Kidney epithelial cell (primary cell): ENCODE measurements around the gene SPEF2. TPM values are rescaled to one million over a fixed set of nuclear protein-coding genes. Genes with fewer than 3 reads are reported as not detected.

Experiments
- DNase-seq: peaks from one replicate; pipeline ENCODE4 v3.0.0-alpha.2; 2010; ENCODE audit warnings: low read depth
- H3K27me3 ChIP-seq: 2 replicates; pipeline ENCODE4 v1.6.0; 2011; ENCODE audit warnings: low read length; ENCODE audit not compliant: control insufficient read depth, insufficient read depth
- H3K36me3 ChIP-seq: 2 replicates; pipeline ENCODE4 v1.5.1; 2011; ENCODE audit warnings: low read length; ENCODE audit not compliant: control insufficient read depth, insufficient read depth
- H3K4me3 ChIP-seq: 2 replicates; pipeline ENCODE4 v1.5.1; 2011; ENCODE audit warnings: low read depth, mild to moderate bottlenecking, control low read depth, low read length
- CTCF ChIP-seq: IDR thresholded peaks from 2 replicates; pipeline ENCODE4 v1.5.1; 2011; ENCODE audit warnings: mild to moderate bottlenecking, moderate library complexity, low read length, control low read depth, inconsistent platforms; ENCODE audit not compliant: insufficient read depth, poor library complexity, severe bottlenecking
- total RNA-seq: library from RNA; depleted of rRNA; stranded (reverse); fragments of >200 nt; gene quantifications from 2 replicates; pipeline ENCODE4 v1.2.3, GENCODE V29; 2015

SPEF2 gene
- 3.2 and 3.6 TPM in 2 replicates for total RNA-seq

GRCh38 chr5:35617435-35618303 is at the start of gene SPEF2:
SPEF2 (plus strand) TSS chr5:35617863; CDS start chr5:35617998, 135 bp downstream.
- Histone ChIP-seq H3K27me3 (no peaks in the 10 kb centered on the region), H3K4me3 (peak within 1 kb of the TSS; percentile 83), H3K36me3 (no peaks in the 10 kb centered on the region)
- TF ChIP-seq CTCF, result peak; percentile 91
- peak; percentile 81 for DNase-seq

GRCh38 chr5:35575578-35575977 is 42.1 kb upstream of the SPEF2 start:
- TF ChIP-seq CTCF, result no peak
- DNase-seq, result no peak
- Histone ChIP-seq H3K27me3 (no peaks in the 10 kb centered on the region), H3K36me3 (no peaks in the 10 kb centered on the region), H3K4me3 (no peak overlapping the region)

GRCh38 chr5:35587419-35587818 is 30.2 kb upstream of the SPEF2 start:
- Histone ChIP-seq H3K4me3 (no peak overlapping the region), H3K36me3 (no peaks in the 10 kb centered on the region), H3K27me3 (no peaks in the 10 kb centered on the region)
- no peak for DNase-seq
- TF ChIP-seq CTCF, result no peak

GRCh38 chr5:35593338-35593737 is 24.3 kb upstream of the SPEF2 start:
- TF ChIP-seq CTCF, result no peak
- Histone ChIP-seq H3K4me3 (no peak overlapping the region), H3K27me3 (no peaks in the 10 kb centered on the region), H3K36me3 (no peaks in the 10 kb centered on the region)
- no peak for DNase-seq

GRCh38 chr5:35598707-35599370 is 18.8 kb upstream of the SPEF2 start:
- no peak for DNase-seq
- H3K27me3 ChIP-seq, result no peaks in the 10 kb centered on the region
- no peaks in the 10 kb centered on the region for H3K36me3 ChIP-seq
- TF ChIP-seq CTCF, result no peak
- no peak overlapping the region for H3K4me3 ChIP-seq
